Sigmoid colon (tissue), 7 donors: ENCODE results near the gene USP17L5. TPM values are rescaled to one million over a fixed set of nuclear protein-coding genes. Genes with fewer than 3 reads are reported as not detected.
"Not testable (repeated sequence)": the region's sequence is repeated elsewhere in the genome, so short reads cannot be mapped to it uniquely, and the experiment has no call there.

Source experiments
- DNase-seq: peaks from one replicate; pipeline ENCODE4 v3.0.0-alpha.2; 2019
- H3K27ac ChIP-seq, 4 donors: fragments of 200-600 bp; sonication (generic); one replicate each; pipeline ENCODE4 v1.5.1; 2016 to 2019; ENCODE audit warnings: mild to moderate bottlenecking in 1 of 4
- H3K27me3 ChIP-seq, 3 donors: fragments of 200-600 bp; sonication (generic); one replicate each; pipeline ENCODE4 v1.5.1; 2019; ENCODE audit warnings: mild to moderate bottlenecking in 1 of 3
- H3K36me3 ChIP-seq, 4 donors: fragments of 200-600 bp; sonication (generic); one replicate each; pipeline ENCODE4 v1.5.1; 2016 to 2019
- H3K4me1 ChIP-seq, 4 donors: fragments of 200-600 bp; sonication (generic); one replicate each; pipeline ENCODE4 v1.5.1; 2017 to 2019
- H3K4me3 ChIP-seq, 4 donors: fragments of 200-600 bp; sonication (generic); one replicate each; pipeline ENCODE4 v1.5.1; 2017 to 2019; ENCODE audit warnings: mild to moderate bottlenecking in 2 of 4, moderate library complexity in 1 of 4
- H3K9me3 ChIP-seq, 4 donors: fragments of 200-600 bp in 3 of 4; sonication (generic) in 3 of 4; one replicate each; pipeline versions ENCODE4 v1.5.1 to v1.6.1; 2013 to 2019
- WGBS, 2 donors: extraction: QIAGEN DNeasy Blood & Tissue Kit; methylation state at CpG; one replicate each; pipeline ENCODE4 v1.1.7; 2013; 5-methylcytosine and 5-hydroxymethylcytosine counted together
- intact Hi-C: fragments of 100-400 bp; cut with DNase I; formaldehyde crosslinking; loops from one replicate; pipeline ENCODE4 v1.15.1; 2023
- polyA plus RNA-seq, 3 donors: library from polyadenylated mRNA; stranded (reverse); fragments of 200-250 nt; gene quantifications; one replicate each; pipeline ENCODE4 v1.2.3, GENCODE V29; 2013
- total RNA-seq, 4 donors: library from RNA; depleted of rRNA; stranded (reverse); fragments of >200 nt; gene quantifications; one replicate each; pipeline ENCODE4 v1.1.0, GENCODE V29; 2016
- donor health status: healthy with polysubstance abuse.
- donor health status: Bipolar disorder and iron deficiency.
- donor health status: healthy.

Gene USP17L5
- total RNA-seq (not detected), polyA plus RNA-seq (not detected)

- WGBS, 2 donors: no CpG with 5 or more reads among the region's 15 CpGs
- H3K27ac ChIP-seq, H3K9me3 ChIP-seq, DNase-seq, H3K4me1 ChIP-seq, H3K4me3 ChIP-seq, H3K27me3 ChIP-seq, H3K36me3 ChIP-seq, intact Hi-C loops: not testable (repeated sequence)
These were observed at the start of gene USP17L5 for GRCh38 chr4:9339103-9339502. USP17L5 (plus strand) TSS chr4:9339403; CDS start chr4:9339403, 0 bp downstream.

GRCh38 chr4:9324191-9324590 is 15.0 kb upstream of the USP17L5 start:
- H3K27me3 ChIP-seq, H3K9me3 ChIP-seq, intact Hi-C loops, H3K36me3 ChIP-seq, H3K4me3 ChIP-seq, H3K27ac ChIP-seq, DNase-seq, H3K4me1 ChIP-seq: not testable (repeated sequence)
- 88 to 90% methylated on average over 1 of the region's 13 CpGs for WGBS, 2 donors

GRCh38 chr4:9324865-9325264 is 14.3 kb upstream of the USP17L5 start, which contains the start of gene USP17L24:
USP17L24 (plus strand) TSS chr4:9325165; CDS start chr4:9325165, 0 bp downstream.
- H3K27me3 ChIP-seq, H3K4me1 ChIP-seq, H3K27ac ChIP-seq, intact Hi-C loops, DNase-seq, H3K36me3 ChIP-seq, H3K9me3 ChIP-seq, H3K4me3 ChIP-seq: not testable (repeated sequence)
- no CpG with 5 or more reads among the region's 15 CpGs for WGBS, 2 donors

- H3K4me3 ChIP-seq, H3K27me3 ChIP-seq, H3K4me1 ChIP-seq, H3K27ac ChIP-seq, intact Hi-C loops, H3K9me3 ChIP-seq, H3K36me3 ChIP-seq, DNase-seq: not testable (repeated sequence)
- no CpG with 5 or more reads among the region's 15 CpGs for WGBS, 2 donors
These were observed 9.6 kb upstream of the USP17L5 start, which contains the start of gene USP17L25 for GRCh38 chr4:9329611-9330010. USP17L25 (plus strand) TSS chr4:9329911; CDS start chr4:9329911, 0 bp downstream.

GRCh38 chr4:9334358-9334757 is 4.8 kb upstream of the USP17L5 start, which contains the start of gene USP17L26:
USP17L26 (plus strand) TSS chr4:9334658; CDS start chr4:9334658, 0 bp downstream.
- DNase-seq, H3K4me1 ChIP-seq, H3K4me3 ChIP-seq, H3K27ac ChIP-seq, intact Hi-C loops, H3K27me3 ChIP-seq, H3K9me3 ChIP-seq, H3K36me3 ChIP-seq: not testable (repeated sequence)
- 96% methylated on average over 9 of the region's 15 CpGs; no CpG with 5 or more reads in 1 of the 2 donors for WGBS, 2 donors

GRCh38 chr4:9343848-9344247 is 4.6 kb downstream of the USP17L5 start, which contains the start of gene USP17L27:
USP17L27 (plus strand) TSS chr4:9344148; CDS start chr4:9344148, 0 bp downstream.
- intact Hi-C loops, H3K4me3 ChIP-seq, H3K27ac ChIP-seq, H3K4me1 ChIP-seq, H3K27me3 ChIP-seq, H3K9me3 ChIP-seq, H3K36me3 ChIP-seq, DNase-seq: not testable (repeated sequence)
- no CpG with 5 or more reads among the region's 15 CpGs for WGBS, 2 donors

GRCh38 chr4:9348593-9348992 is 9.4 kb downstream of the USP17L5 start, which contains the start of gene USP17L28:
USP17L28 (plus strand) TSS chr4:9348893; CDS start chr4:9348893, 0 bp downstream.
- intact Hi-C loops, DNase-seq, H3K4me3 ChIP-seq, H3K4me1 ChIP-seq, H3K27me3 ChIP-seq, H3K9me3 ChIP-seq, H3K36me3 ChIP-seq, H3K27ac ChIP-seq: not testable (repeated sequence)
- no CpG with 5 or more reads among the region's 15 CpGs for WGBS, 2 donors

GRCh38 chr4:9350866-9351265 is 11.7 kb downstream of the USP17L5 start:
- H3K27ac ChIP-seq, DNase-seq, H3K4me3 ChIP-seq, H3K36me3 ChIP-seq, intact Hi-C loops, H3K27me3 ChIP-seq, H3K9me3 ChIP-seq, H3K4me1 ChIP-seq: not testable (repeated sequence)
- WGBS, 2 donors: 92 to 95% methylated on average over 13 of the region's 18 CpGs

GRCh38 chr4:9353338-9353737 is 14.1 kb downstream of the USP17L5 start, which contains the start of gene USP17L29:
USP17L29 (plus strand) TSS chr4:9353638; CDS start chr4:9353638, 0 bp downstream.
- H3K9me3 ChIP-seq, intact Hi-C loops, H3K27ac ChIP-seq, H3K4me3 ChIP-seq, H3K36me3 ChIP-seq, DNase-seq, H3K4me1 ChIP-seq, H3K27me3 ChIP-seq: not testable (repeated sequence)
- WGBS, 2 donors: no CpG with 5 or more reads among the region's 15 CpGs

GRCh38 chr4:9362829-9363228 is 23.6 kb downstream of the USP17L5 start, which contains the start of gene USP17L30:
USP17L30 (plus strand) TSS chr4:9363129; CDS start chr4:9363129, 0 bp downstream.
- H3K27me3 ChIP-seq, DNase-seq, H3K36me3 ChIP-seq, H3K4me1 ChIP-seq, H3K9me3 ChIP-seq, intact Hi-C loops, H3K27ac ChIP-seq, H3K4me3 ChIP-seq: not testable (repeated sequence)
- WGBS, 2 donors: no CpG with 5 or more reads among the region's 15 CpGs

- H3K36me3 ChIP-seq, DNase-seq, H3K9me3 ChIP-seq, H3K27me3 ChIP-seq, intact Hi-C loops, H3K27ac ChIP-seq, H3K4me1 ChIP-seq, H3K4me3 ChIP-seq: not testable (repeated sequence)
- WGBS, 2 donors: 49 to 87% methylated on average over 1 of the region's 1 CpG
These were observed 40.7 kb downstream of the USP17L5 start for GRCh38 chr4:9379881-9380280.
